HG03139 (cell line): ENCODE measurements around the gene FOLR1.
"Not testable (repeated sequence)": the region's sequence is repeated elsewhere in the genome, so short reads cannot be mapped to it uniquely, and the experiment has no call there.

Experiments used
- ATAC-seq: cut with Tn5 transposase; IDR thresholded peaks from one replicate; pipeline ENCODE4 v1.9.1; 2021; ENCODE audit not compliant: unreplicated experiment

Gene FOLR1

DNA sequence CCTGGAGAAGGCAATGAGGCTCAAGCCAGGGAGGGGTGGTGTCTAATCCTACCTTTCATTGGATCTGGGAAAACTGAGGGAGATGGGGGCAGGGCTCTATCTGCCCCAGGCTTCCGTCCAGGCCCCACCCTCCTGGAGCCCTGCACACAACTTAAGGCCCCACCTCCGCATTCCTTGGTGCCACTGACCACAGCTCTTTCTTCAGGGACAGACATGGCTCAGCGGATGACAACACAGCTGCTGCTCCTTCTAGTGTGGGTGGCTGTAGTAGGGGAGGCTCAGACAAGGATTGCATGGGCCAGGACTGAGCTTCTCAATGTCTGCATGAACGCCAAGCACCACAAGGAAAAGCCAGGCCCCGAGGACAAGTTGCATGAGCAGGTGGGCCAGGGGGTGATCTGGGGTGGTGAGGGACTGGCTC is at the start of gene FOLR1:
FOLR1 (plus strand) TSS at position 180 of the 421 bp plus-strand sequence; CDS start at position 214, 34 bp downstream.
- ATAC-seq: no peak

DNA sequence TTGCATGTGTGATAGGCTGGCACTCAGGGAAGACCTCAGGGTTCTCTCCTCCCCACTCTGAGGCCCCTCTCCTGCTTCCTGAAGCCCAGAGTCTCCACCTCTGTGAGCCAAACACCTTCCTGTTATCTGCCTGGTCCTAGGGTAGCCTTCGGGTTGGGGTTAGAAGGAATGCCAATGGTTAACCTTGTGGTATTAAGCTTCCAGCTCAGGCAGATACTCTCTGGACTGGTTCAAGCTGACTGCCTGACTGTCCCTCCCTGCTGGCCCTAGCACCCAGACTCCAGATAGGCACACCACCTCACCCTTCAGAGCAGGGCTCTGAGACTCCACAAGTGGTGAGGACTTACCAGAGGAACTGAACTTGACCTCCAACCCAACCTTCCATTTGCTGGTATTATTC is 49.4 kb upstream of the FOLR1 start:
- ATAC-seq: not testable (repeated sequence)

DNA sequence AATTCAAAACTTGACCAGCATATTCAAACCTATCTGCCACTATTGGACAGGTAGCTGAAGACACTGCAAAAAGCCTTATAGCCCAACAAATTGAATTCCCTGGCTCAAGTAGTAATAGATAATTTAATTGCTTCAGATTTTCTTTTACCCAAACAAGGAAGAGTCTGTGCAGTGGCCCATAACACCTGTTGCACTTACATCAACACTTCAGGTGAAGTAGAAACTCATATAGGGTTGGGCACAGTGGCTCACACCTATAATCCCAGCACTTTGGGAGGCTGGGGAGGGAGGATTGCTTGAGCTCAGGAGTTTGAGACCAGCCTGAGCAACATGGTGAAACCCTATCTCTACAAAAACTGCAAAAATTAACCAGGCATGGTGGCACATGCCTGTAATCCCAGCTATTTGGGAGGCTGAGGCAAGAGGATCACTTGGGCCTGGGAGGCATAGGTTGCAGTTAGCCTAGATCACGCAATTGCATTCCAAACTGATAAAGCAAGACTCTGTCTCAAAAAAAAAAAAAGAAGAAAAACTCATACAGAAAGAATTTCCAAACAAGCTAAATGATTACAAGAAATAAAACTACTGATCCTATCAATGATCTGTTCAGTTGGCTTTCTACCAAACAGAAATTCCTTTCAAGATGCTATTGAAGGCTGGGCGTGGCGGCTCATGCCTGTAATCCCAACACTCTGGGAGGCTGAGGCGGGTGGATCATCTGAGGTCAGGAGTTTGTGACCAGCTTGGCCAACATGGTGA is 47.0 kb upstream of the FOLR1 start:
- no peak for ATAC-seq

DNA sequence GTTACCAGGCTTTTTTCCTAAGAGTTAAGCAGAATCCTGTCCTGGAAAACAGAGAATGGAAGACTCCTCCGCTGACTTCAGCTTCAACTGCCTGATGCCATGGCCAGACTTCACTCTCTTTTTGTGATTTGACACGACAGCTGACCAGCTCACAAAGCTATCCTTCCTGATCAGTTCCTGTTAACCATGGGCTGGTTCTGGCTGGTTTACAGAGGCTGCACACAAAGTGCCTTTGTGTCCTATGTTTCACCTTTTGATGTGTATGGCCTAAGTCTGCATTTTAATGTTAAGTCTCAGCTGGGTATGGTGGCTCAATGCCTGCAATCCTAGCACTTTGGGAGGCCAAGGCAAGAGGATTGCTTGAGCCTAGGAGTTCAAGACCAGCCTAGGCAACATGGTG is 45.3 kb upstream of the FOLR1 start:
- ATAC-seq: no peak

DNA sequence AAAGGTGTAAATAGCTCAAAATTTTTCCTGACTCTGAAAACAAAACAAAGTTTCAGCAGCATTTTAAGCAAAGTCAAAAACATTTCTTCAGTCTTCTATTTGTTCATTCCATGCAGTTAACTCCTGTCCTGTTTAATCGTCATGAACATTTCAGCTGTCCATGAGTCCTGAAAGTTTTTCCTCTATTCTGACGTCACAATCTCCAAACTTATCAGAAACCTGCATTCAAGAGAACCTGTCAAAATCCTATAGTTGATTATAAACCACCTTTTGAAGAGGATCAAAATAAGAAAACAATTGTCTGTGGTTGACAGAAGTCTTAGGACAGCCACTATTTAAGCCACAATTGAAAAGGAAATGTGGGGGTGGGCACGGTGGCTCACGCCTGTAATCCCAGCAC is 41.1 kb upstream of the FOLR1 start:
- no peak for ATAC-seq

DNA sequence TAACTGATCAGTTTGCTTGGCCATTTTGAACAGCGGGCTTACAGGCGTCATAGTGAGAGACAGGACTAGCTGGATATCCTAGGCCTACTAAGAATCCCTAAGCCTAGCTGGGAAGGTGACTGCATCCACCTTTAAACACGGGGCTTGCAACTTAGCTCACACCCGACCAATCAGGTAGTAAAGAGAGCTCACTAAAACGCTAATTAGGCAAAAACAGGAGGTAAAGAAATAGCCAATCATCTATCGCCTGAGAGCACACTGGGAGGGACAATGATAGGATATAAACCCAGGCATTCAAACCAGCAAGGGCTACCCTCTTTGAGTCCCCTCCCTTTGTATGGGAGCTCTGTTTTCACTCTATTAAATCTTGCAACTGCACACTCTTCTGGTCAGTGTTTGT is 38.1 kb upstream of the FOLR1 start:
- ATAC-seq: not testable (repeated sequence)

DNA sequence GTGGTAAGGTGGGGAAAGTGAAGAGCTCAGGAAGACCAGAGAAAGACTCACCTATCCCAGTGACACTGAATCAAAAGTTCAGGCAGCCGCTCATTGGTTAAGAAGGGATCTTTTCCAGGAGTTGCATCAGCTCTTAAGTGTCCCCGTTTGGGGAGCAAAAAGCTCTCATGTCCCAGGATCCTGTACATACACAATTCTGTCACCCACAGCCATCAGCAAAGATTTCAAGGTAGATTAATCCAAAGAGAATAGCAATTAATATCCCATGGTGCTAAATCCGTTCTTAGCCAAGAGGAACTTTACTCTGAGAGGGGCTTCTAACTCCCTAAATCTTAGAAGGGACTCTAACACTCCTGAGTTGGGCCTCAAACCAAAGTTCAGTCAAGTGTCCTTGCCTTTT is 37.1 kb upstream of the FOLR1 start:
- no peak for ATAC-seq

DNA sequence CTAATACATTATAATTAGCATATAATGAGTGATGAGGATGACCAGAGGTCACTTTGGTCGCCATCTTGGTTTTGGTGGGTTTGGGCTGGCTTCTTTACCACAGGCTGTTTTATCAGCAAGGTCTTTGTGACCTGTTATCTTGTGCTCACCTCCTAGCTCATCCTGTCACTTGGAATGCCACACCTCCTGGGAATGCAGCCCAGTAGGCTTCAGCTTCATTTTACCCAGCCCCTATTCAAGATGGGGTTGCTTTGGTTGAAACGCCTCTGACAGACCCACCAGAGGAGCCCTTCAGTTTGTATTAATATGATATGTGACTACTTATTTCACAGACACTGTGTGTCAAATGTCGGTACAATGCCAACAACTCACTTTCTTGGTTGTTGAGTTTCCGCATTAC is 36.2 kb upstream of the FOLR1 start:
- no peak for ATAC-seq

DNA sequence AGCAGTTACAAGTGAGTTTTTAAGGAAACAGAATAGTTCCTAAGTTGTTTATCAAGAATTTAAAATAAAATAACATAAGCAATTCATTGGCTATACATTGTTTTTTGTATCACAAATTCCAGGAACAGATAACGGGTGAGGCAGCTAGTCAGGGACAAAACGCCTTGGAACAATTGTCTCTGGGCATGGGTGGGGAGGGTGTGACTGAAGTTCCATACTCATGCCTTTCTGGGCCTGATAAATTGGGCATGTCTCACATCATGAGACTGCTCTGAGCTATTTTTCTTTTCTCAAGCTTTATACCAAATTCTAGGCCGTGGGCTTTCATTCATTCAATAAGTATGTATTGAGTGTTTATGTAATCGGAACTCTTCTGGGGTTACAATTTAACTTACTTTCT is 34.8 kb upstream of the FOLR1 start:
- ATAC-seq: no peak

DNA sequence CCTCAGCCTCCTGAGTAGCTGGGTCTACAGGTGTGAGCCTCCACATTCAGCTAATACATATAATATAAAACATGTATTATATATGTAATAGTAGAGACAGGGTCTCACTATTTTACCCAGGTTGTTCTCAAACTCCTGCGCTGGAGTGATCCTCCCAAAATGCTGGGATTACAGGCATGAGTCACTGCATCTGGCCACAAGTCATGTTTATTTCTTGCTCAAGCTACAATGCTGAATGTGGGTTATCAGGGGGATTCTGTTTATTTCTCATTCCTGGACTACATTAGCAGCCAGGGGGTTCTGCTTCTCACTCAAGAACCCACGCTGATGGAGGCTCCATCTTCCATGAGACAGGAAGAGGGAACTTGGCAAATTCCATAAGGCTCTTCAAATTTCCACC is 31.6 kb upstream of the FOLR1 start:
- ATAC-seq: no peak

DNA sequence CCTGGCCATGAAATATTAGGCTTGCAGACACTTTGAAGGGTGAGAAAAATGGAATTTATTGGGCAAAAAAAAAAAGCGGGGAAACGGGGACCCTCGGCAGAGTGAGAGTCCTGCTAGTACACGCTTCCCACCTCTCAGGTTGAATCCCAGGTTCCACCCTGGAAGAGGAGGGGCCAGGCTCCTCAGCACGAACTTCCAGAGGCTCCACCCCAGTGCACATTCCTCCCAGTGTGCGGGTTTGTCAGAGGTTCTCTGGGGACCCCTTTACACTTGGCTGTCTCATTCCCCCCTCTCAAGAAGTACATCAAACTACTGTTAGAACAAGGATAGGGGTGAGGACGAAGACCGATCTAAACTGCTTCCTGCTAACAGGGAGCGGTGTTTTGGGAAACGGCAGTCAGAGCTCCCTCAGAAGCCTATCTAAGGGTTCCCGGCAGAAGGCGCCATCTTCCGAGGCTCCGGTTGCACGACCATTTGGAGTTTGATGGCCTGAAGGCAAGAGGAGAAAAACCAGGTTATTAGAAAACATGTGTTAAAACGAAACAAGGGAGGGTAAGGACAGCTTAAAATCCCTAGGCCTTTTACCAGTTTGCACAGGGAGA is 28.9 kb upstream of the FOLR1 start:
- ATAC-seq: no peak

DNA sequence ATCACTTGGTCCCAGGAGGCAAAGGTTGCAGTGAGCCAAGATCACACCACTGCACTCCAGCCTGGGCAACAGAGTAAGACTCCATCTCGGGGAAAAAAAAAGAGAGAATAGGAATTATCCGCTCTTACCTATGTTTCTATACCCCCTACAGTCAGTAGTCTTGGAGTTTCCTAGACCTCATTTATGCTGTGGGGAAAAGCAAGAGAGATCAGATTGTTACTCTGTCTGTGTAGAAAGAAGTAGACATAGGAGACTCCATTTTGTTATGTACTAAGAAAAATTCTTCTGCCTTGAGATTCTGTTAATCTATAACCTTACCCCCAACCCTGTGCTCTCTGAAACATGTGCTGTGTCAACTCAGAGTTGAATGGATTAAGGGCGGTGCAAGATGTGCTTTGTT is 27.8 kb upstream of the FOLR1 start:
- not testable (repeated sequence) for ATAC-seq

DNA sequence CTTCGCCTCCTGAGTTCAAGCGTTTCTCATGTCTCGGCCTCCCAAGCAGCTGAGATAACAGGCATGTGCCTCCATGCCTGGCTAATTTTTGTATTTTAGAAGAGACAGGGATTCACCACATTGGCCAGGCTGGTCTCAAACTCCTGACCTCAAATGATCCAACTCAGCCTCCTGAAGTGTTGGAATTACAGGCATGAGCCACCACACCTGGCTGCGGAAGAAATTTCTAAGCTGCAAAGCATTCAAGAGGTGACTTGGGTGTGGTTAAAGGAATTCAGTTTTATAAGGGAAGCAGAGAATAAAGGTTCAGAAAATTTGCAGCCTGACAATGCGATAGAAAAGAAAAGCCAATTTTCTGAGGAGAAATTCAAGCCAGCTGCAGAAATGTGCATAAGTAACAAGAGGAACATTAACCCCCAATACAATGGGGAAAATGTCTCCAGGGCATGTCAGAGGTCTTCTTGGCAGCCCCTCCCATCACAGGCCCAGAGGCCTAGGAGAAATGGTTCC is 22.8 kb upstream of the FOLR1 start:
- ATAC-seq: not testable (repeated sequence)

DNA sequence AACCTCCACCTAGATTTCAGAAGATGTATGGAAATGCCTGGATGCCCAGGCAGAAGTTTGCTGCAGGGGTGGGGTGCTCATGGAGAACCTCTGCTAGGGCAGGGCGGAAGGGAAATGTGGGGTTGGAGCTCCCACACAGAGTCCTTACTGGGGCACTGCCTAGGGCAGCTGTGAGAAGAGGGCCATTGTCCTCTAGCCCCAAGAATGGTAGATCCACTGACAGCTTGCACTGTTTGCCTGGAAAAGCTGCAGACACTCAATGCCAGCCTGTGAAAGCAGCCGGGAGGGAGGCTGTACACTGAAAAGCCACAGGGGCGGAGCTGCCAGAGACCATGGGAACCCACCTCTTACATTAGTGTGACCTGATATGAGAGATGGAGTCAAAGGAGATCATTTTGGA is 22.2 kb upstream of the FOLR1 start:
- not testable (repeated sequence) for ATAC-seq

DNA sequence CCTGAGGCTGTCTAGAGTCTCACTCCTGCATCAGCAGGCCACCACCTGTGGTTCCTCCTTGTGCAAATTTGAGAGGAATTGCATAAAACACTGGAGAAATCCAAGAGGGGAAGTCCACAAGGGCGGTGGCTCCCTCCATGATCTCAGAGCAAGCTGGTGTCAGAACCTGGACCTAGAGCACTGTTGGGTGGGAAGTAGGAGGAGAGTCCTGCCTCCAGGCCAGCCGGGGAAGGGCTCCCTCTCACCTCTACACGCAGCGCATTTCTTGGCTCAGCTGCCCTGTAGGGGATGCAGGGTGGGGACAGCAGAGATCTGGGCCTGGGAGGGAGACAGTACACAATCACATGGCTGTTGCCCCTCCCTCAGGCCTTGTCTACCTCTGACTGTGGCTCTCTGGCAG is 19.9 kb upstream of the FOLR1 start:
- not testable (repeated sequence) for ATAC-seq

DNA sequence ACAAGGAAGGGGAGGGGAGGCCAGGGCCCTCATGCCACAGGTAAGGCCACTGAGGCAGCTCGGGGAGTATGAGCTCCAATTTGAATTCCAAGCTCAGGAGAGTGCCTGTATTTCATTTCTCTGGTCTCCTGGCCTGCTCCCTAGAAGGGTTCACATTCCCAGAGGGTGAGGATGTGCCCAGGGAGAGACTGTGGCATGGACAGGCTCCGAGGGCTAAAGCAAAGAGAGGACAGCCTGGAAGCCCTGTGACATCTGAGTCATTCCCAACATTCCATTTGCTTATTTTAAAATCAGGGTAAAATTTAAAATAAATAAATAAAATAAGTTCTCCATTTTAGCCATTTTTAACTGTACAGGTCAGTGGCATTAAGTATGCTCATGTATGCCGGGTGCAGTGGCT is 18.6 kb upstream of the FOLR1 start:
- no peak for ATAC-seq

DNA sequence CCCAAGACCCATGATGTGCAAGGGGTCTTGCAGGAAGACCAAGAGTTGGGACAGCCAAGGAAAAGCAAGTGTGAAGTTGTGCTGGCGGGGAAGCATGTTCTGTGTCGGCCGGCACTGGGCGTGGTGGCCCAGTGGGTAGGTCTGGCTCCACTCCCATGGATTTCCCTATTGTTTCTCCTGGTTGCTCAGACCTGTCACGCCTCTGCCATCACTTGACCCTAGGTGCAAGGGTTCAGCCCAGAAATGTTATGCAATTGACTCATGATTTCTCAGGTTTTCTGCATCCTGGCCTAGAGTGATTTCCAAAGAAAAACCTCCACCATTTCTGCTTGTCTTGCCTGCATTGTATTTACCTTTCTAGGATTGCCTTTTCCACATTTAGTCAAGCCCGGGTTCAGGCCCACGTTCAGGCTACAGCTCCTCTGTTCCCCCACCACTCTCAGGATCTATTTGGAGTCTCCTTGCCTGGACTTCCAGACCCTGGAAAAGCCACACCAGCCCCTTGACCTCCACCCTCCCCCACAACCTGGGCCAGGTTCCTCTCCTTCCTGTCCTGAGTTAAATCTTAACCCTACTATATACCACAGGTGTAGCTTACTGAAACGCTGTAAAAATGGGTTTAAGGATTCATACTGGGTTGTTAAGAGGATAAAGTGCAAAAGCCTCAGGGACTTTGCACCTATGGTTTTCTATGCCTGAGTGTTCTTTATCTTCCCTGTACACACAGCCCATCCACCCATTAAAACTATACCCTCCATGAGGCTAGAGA is 17.5 kb upstream of the FOLR1 start:
- ATAC-seq: no peak

DNA sequence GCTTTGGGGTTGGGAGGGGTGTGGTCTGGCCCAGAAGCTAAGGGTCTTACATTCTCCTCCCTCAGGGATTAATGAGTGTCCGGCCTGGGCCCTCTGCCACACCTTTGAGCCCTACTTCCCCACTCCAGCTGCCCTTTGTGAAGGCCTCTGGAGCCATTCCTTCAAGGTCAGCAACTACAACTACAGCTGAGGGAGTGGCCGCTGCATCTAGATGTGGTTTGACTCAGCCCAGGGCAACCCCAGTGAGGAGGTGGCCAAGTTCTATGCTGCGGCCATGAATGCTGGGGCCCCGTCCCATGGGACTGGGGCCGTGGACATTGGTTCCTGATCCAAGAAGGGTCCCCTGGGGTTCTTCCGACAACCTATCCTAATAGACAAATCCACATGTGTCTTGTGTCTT is 14.3 kb upstream of the FOLR1 start:
- no peak for ATAC-seq

DNA sequence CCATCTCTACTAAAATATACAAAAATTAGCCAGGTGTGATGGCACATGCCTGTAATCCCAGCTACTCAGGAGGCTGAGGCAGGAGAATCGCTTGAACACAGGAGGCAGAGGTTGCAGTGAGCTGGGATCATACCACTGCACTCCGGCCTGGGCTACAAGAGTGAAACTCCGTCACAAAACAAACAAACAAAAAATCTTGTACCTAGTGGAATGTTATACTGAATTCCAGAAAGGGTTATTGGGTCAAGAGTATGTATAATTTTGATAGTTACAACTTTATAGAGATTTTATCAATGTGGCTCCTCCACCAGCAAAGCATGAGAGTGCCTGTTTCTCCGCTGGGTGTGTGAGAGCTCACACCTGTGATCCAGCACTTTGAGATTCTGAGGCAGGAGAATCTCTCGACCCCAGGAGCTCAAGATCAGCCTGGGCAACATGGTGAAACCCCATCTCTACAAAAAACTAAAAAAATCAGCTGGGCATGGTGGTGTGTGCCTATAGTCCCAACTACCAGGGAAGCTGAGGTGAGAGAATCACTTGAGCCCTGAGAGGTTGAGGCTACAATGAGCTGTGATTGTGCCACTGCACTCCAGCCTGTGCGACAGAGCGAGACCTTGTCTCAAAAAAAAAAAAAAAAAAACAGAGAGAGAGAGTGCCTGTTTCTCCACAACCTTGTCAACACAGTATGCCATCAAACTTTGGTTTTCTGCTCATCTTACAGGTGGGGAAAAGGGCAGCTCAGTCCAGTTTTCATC is 12.7 kb upstream of the FOLR1 start:
- no peak for ATAC-seq

DNA sequence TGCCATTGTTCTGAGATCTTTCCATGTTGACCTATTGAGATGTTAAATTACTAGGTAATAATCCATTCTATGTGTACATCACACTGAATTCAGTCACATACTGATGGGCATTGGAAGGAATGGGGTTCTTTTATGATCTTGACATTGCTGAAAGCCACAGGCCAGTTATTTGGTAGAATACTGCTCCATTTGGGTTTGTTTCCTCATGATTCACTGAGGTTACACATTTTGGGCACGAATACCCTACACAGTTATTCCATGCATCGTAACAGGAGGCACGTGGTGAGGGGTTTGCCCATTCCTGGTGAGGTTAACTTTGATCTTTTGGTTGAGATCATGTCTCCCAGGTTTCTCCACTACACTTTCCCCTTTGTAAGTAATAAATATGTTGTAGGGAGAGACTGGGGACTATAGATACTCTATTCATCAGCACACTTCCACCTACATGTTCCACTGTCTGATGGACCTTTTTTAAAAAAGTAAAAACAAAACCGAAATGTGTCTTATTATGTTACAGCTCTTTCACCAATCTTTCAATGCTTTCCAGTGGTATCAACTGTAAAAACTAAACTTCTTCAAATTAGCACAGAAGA is 12.0 kb upstream of the FOLR1 start:
- ATAC-seq: no peak
